A549 (cell line): ENCODE data around the gene INO80. TPM values are rescaled to one million over a fixed set of nuclear protein-coding genes. Genes with fewer than 3 reads are reported as not detected.

ENCODE experiments used
- ATAC-seq, 2 experiments: fragments of 200-7000 bp in 1 of 2; fragments of >200 bp in 1 of 2; cut with Nextera tagmentation in 1 of 2; cut with Tn5 transposase in 1 of 2; 3 replicates each; pipeline versions ENCODE4 v1.8.0 to v1.9.1; 2018 to 2020; ENCODE audit warnings: mild to moderate bottlenecking in 1 of 2, moderate library complexity in 1 of 2
- CTCF ChIA-PET: fragments of 300-600 bp; sonication (Branson Sonifier 250); formaldehyde crosslinking; extraction: SDS; loops from one replicate; lab custom pipeline; 2021; ENCODE audit warnings: antibody characterized with exemption, inconsistent platforms; lab: Yijun Ruan, JAX
- POLR2A ChIA-PET: fragments of 350-600 bp; formaldehyde crosslinking; extraction: SDS; loops from one replicate; lab custom pipeline; 2021; ENCODE audit warnings: antibody characterized with exemption, inconsistent platforms; lab: Yijun Ruan, JAX
- DNase-seq, 2 experiments: peaks; one replicate each; pipeline versions ENCODE4 v3.0.0 to v3.0.0-alpha.2; 2011 to 2016; ENCODE audit warnings: low read depth in 1 of 2, low spot score in 1 of 2
- FAIRE-seq: peaks from 2 replicates; lab custom pipeline; 2011; peaks lifted over from hg19 to GRCh38; lab: Jason Lieb, UNC
- H3K27ac ChIP-seq, 2 experiments: fragments of >200 bp; sonication (Bioruptor Twin); formaldehyde crosslinking; 3 replicates each; pipeline ENCODE4 v1.5.1; 2016 to 2017
- H3K4me1 ChIP-seq: fragments of >200 bp; sonication (Bioruptor Twin); formaldehyde crosslinking; 3 replicates; pipeline ENCODE4 v1.6.1; 2016
- H3K4me2 ChIP-seq: fragments of >200 bp; sonication (Bioruptor Twin); formaldehyde crosslinking; 3 replicates; pipeline ENCODE4 v1.6.1; 2016
- H3K4me3 ChIP-seq: fragments of >200 bp; sonication (Bioruptor Twin); formaldehyde crosslinking; 3 replicates; pipeline ENCODE4 v1.5.1; 2016
- H3K9me3 ChIP-seq: fragments of >200 bp; sonication (Bioruptor Twin); formaldehyde crosslinking; 3 replicates; pipeline ENCODE4 v1.6.1; 2016
- ELK1 ChIP-seq: fragments of 150-350 bp; IDR thresholded peaks from 2 replicates; pipeline ENCODE4 v1.6.1; 2014; ENCODE audit warnings: low read depth, mild to moderate bottlenecking, low read length
- EP300 ChIP-seq, 2 experiments: fragments of >200 bp; sonication (Bioruptor Twin); formaldehyde crosslinking; IDR thresholded peaks; 2 replicates in 1 of 2; 3 replicates in 1 of 2; pipeline ENCODE4 v1.6.1; 2016 to 2017
- ESRRA ChIP-seq: fragments of 150-350 bp; IDR thresholded peaks from 2 replicates; pipeline ENCODE4 v1.6.1; 2014; ENCODE audit warnings: mild to moderate bottlenecking, low read length, borderline replicate concordance
- FOSB ChIP-seq: fragments of 250-450 bp; sonication (Bioruptor Pico); IDR thresholded peaks from 2 replicates; pipeline ENCODE4 v1.5.0; 2020; ENCODE audit warnings: mild to moderate bottlenecking, moderate library complexity
- FOXS1 ChIP-seq: fragments of 250-450 bp; sonication (Bioruptor Pico); IDR thresholded peaks from 2 replicates; pipeline ENCODE4 v1.5.0; 2020; ENCODE audit warnings: mild to moderate bottlenecking, moderate library complexity
- GATA3 ChIP-seq: IDR thresholded peaks from 2 replicates; pipeline ENCODE4 v1.6.1; 2012; ENCODE audit warnings: borderline replicate concordance
- HOXA7 ChIP-seq: fragments of 250-450 bp; sonication (Bioruptor Pico); IDR thresholded peaks from 2 replicates; pipeline ENCODE4 v1.5.0; 2020; ENCODE audit warnings: mild to moderate bottlenecking, moderate library complexity
- HOXB13 ChIP-seq: fragments of 250-450 bp; sonication (Bioruptor Pico); IDR thresholded peaks from 2 replicates; pipeline ENCODE4 v1.5.0; 2020; ENCODE audit warnings: low read depth, mild to moderate bottlenecking, moderate library complexity
- HOXB5 ChIP-seq: fragments of 250-450 bp; sonication (Bioruptor Pico); IDR thresholded peaks from 2 replicates; pipeline ENCODE4 v1.5.0; 2020; ENCODE audit warnings: mild to moderate bottlenecking, moderate library complexity
- MAFK ChIP-seq: fragments of 450-650 bp; IDR thresholded peaks from 2 replicates; pipeline ENCODE4 v1.6.1; 2014; ENCODE audit not compliant: partially characterized antibody
- NR3C1 ChIP-seq: fragments of >200 bp; sonication (Bioruptor Twin); formaldehyde crosslinking; IDR thresholded peaks from 3 replicates; pipeline ENCODE4 v1.6.1; 2017
- PHF8 ChIP-seq: fragments of 200-600 bp; sonication (generic); IDR thresholded peaks from 2 replicates; pipeline ENCODE4 v1.6.1; 2016; ENCODE audit warnings: low read depth, mild to moderate bottlenecking, antibody characterized with exemption, moderate library complexity, borderline replicate concordance
- POLR2A ChIP-seq: IDR thresholded peaks from 2 replicates; pipeline ENCODE4 v1.6.1; 2012; ENCODE audit warnings: mild to moderate bottlenecking, low read length
- POLR2AphosphoS2 ChIP-seq: conservative IDR thresholded peaks from 2 replicates; pipeline ENCODE4 v1.6.1; 2012; ENCODE audit warnings: low read length, improper control_type of control experiment, inconsistent platforms
- RAD21 ChIP-seq, 2 experiments: fragments of >200 bp in 1 of 2; sonication (Bioruptor Twin) in 1 of 2; formaldehyde crosslinking in 1 of 2; IDR thresholded peaks in 1 of 2; conservative IDR thresholded peaks in 1 of 2; 2 replicates in 1 of 2; 3 replicates in 1 of 2; pipeline ENCODE4 v1.6.1; 2012 to 2018; ENCODE audit warnings: inconsistent platforms in 1 of 2
- REST ChIP-seq: fragments of 200-600 bp; sonication (generic); IDR thresholded peaks from 2 replicates; pipeline ENCODE4 v1.6.1; 2016; ENCODE audit warnings: antibody characterized with exemption, mild to moderate bottlenecking, moderate library complexity
- SMC3 ChIP-seq: fragments of >200 bp; sonication (Bioruptor Twin); formaldehyde crosslinking; IDR thresholded peaks from 3 replicates; pipeline ENCODE4 v1.6.1; 2018; ENCODE audit warnings: inconsistent platforms
- ZC3H11A ChIP-seq: fragments of 450-650 bp; IDR thresholded peaks from 2 replicates; pipeline ENCODE4 v1.6.1; 2014; ENCODE audit warnings: antibody characterized with exemption, mild to moderate bottlenecking
- ZNF302 ChIP-seq: fragments of 250-450 bp; sonication (Bioruptor Pico); IDR thresholded peaks from 2 replicates; pipeline ENCODE4 v1.9.0; 2021; ENCODE audit warnings: inconsistent platforms, mild to moderate bottlenecking, moderate library complexity
- WGBS: methylation state at CpG from one replicate; pipeline ENCODE4 v1.1.6; 2017; ENCODE audit errors: missing lambda C conversion rate; 5-methylcytosine and 5-hydroxymethylcytosine counted together
- polyA plus RNA-seq, 4 experiments: library from polyadenylated mRNA; depleted of rRNA in 3 of 4; stranded (reverse); fragments of >200 nt; fragmentation: RNase III in 1 of 4; extraction: RNeasy Plus Mini Kit Qiagen cat#74134 plus additional on column Dnase treatment in 1 of 4; gene quantifications; 2 replicates in 3 of 4; 3 replicates in 1 of 4; pipeline ENCODE4 v1.2.3, GENCODE V29; 2011 to 2017
- TF ChIP-seq, protein P1 (sequence below): IDR thresholded peaks from 2 replicates; pipeline ENCODE4 v1.6.1; 2012; ENCODE audit warnings: low read depth, borderline replicate concordance
- TF ChIP-seq, protein P2 (sequence below): fragments of >200 bp; sonication (Bioruptor Twin); formaldehyde crosslinking; IDR thresholded peaks from 3 replicates; pipeline ENCODE4 v1.5.1; 2016

The INO80 gene
- polyA plus RNA-seq, 2 of the 4 experiments (the other 2 are of a cell fraction): 6.7 to 10.9 TPM

GRCh38 chr15:40958723-40959122, 157.4 kb downstream of the INO80 start (continued):
- TF ChIP-seq HOXB5: no peak
- TF ChIP-seq, all 56 proteins: peak for 0

DNA sequence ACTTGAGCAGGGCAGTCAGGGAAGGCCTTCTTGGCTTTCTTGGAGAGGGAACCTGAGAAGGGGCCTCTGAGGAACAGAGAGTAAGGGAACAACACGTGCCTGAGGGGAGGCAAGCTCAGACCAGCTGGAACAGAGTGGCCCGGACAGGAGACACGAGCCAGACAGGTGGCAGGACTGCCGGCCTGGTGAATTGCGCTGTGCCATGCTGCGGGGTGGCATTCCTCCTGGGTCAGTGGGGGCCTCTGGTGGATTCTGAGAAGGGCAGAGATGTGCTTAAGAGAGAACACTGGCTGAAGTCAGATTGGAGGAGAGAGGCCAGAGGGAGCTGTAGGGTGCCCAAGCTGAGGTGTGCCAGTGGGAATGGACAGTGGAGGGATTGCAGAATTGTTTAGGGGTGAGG, 157.9 kb downstream of the INO80 start:
- no peak for DNase-seq
- Histone ChIP-seq H3K4me1 (peaks cover 30% of the 10 kb centered on the region), H3K4me3 (no peak overlapping the region), H3K27ac (no peak overlapping the region; a peak in 1 of 6 replicates), H3K4me2 (no peak overlapping the region), H3K9me3 (no peaks in the 10 kb centered on the region)
- no peak for ATAC-seq
- TF ChIP-seq ELK1: no peak
- TF ChIP-seq, protein P1, sequence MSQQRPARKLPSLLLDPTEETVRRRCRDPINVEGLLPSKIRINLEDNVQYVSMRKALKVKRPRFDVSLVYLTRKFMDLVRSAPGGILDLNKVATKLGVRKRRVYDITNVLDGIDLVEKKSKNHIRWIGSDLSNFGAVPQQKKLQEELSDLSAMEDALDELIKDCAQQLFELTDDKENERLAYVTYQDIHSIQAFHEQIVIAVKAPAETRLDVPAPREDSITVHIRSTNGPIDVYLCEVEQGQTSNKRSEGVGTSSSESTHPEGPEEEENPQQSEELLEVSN: no peak
- no peak for TF ChIP-seq REST
- no peak for TF ChIP-seq ZNF302 (CRISPR knock-in tag)
- TF ChIP-seq PHF8: no peak
- FAIRE-seq: no peak
- POLR2A ChIA-PET: no interaction called here
- CTCF ChIA-PET: interaction anchor here (8.7 kb wide), 1 partner anchor 16 kb away, joined by 76 read pairs; no protein-coding TSS in a partner anchor
- WGBS: 80% methylated on average over 3 of the region's 6 CpGs

- TF ChIP-seq, protein P2, sequence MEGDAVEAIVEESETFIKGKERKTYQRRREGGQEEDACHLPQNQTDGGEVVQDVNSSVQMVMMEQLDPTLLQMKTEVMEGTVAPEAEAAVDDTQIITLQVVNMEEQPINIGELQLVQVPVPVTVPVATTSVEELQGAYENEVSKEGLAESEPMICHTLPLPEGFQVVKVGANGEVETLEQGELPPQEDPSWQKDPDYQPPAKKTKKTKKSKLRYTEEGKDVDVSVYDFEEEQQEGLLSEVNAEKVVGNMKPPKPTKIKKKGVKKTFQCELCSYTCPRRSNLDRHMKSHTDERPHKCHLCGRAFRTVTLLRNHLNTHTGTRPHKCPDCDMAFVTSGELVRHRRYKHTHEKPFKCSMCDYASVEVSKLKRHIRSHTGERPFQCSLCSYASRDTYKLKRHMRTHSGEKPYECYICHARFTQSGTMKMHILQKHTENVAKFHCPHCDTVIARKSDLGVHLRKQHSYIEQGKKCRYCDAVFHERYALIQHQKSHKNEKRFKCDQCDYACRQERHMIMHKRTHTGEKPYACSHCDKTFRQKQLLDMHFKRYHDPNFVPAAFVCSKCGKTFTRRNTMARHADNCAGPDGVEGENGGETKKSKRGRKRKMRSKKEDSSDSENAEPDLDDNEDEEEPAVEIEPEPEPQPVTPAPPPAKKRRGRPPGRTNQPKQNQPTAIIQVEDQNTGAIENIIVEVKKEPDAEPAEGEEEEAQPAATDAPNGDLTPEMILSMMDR: no peak
- no peak for TF ChIP-seq FOSB
- TF ChIP-seq FOXS1 (CRISPR knock-in tag): no peak
- TF ChIP-seq ESRRA: no peak
- TF ChIP-seq HOXA7 (CRISPR knock-in tag): no peak
- no peak for TF ChIP-seq RAD21 (conservative IDR thresholded peaks at IDR 0.05 in 1 of 2, IDR thresholded peaks at IDR 0.05 in 1 of 2)
- TF ChIP-seq EP300 (IDR thresholded peaks at IDR 0.05): no peak
- TF ChIP-seq POLR2AphosphoS2: no peak
- no peak for TF ChIP-seq REST
- no peak for TF ChIP-seq MAFK
- TF ChIP-seq PHF8: no peak
- no peak for TF ChIP-seq HOXB13
- TF ChIP-seq POLR2A: no peak
- no peak for TF ChIP-seq ZC3H11A
- no peak for TF ChIP-seq SMC3
- no peak for TF ChIP-seq ELK1
- no peak for TF ChIP-seq ZNF302 (CRISPR knock-in tag)
- no peak for TF ChIP-seq GATA3
- no peak for TF ChIP-seq NR3C1
- ChIA-PET POLR2A (no interaction called here), CTCF (interaction anchor here (8.7 kb wide), 1 partner anchor 16 kb away, joined by 76 read pairs; no protein-coding TSS in a partner anchor)
- H3K9me3 ChIP-seq: no peaks in the 10 kb centered on the region
- FAIRE-seq (no peak), DNase-seq (no peak), ATAC-seq (no peak)
- 71% methylated on average over 9 of the region's 9 CpGs for WGBS
- H3K4me2 ChIP-seq: no peak overlapping the region
- no peak overlapping the region for H3K27ac ChIP-seq
- H3K4me1 ChIP-seq: peaks cover 31% of the 10 kb centered on the region
- no peak overlapping the region for H3K4me3 ChIP-seq
These were observed 158.5 kb downstream of the INO80 start for GRCh38 chr15:40957581-40958051.
